NT2/D1 (cell line): ENCODE measurements around the gene ARPC5.

Source experiments
- SUZ12 ChIP-seq: IDR thresholded peaks from 2 replicates; pipeline ENCODE4 v1.6.1; 2011; ENCODE audit not compliant: insufficient read length, insufficient read depth; ENCODE audit errors: extremely low read depth
- YY1 ChIP-seq: IDR thresholded peaks from 2 replicates; pipeline ENCODE4 v1.6.1; 2011; ENCODE audit not compliant: insufficient read length, insufficient read depth
- ZNF274 ChIP-seq: IDR thresholded peaks from 2 replicates; pipeline ENCODE4 v1.6.1; 2011; ENCODE audit warnings: mild to moderate bottlenecking, low read depth, low read length

DNA sequence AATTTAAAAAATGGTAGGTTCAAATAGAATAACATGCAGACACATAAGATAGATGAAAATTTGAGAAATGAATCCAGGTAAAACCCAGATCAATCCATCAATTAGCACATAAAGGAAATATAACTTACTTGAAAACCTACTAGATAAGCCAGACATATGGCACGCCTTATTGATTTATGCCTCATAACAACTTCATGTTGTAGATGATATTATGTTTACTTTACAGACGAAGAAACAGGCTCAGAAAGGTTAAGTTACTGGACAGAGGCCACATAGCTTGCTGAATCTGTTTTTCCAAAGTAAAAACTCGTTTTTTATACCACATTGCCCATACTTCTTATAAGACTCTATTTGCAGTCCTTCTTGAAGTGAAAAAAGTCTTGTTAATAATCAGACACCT, 23.2 kb downstream of the ARPC5 start:
- TF ChIP-seq YY1 (no peak), ZNF274 (no peak), SUZ12 (no peak)
